ENCODE measurements around the gene SDK2. TPM values are rescaled to one million over a fixed set of nuclear protein-coding genes. Genes with fewer than 3 reads are reported as not detected.

SDK2 gene
- total and polyA plus RNA-seq, 2 of the 4 experiments (the other 2 are of a cell fraction), result under 0.01 to 0.03 TPM

- Histone ChIP-seq H3K4me3 (ENCODE audit: insufficient read depth, low read depth, low read length) (no peak overlapping the region), H2BK120ac (ENCODE audit: low read depth, low read length) (peak overlapping the region; percentile 94), H3K4me1 (ENCODE audit: control insufficient read depth, insufficient read depth, low read length) (peaks cover 38% of the 10 kb centered on the region), H3K18ac (ENCODE audit: low read depth, low read length) (peak overlapping the region; percentile 0; the same call in 1 of the 2 replicates), H3K9me3 (ENCODE audit: control insufficient read depth, insufficient read depth, low read length) (no peaks in the 10 kb centered on the region), H3K9ac (ENCODE audit: low read depth, low read length) (peak overlapping the region; percentile 15), H3K9me1 (ENCODE audit: insufficient read depth, low read length) (peaks cover 29% of the 10 kb centered on the region), H3K36me3 (ENCODE audit: control insufficient read depth, insufficient read depth, low read length) (no peaks in the 10 kb centered on the region), H2BK15ac (ENCODE audit: low read depth, low read length) (peak overlapping the region; percentile 91; the same call in 2 of the 3 replicates), H2BK20ac (ENCODE audit: low read depth, low read length) (peak overlapping the region; percentile 77; the same call in 1 of the 2 replicates), H3K27ac (ENCODE audit: insufficient read depth, low read length) (peak overlapping the region; percentile 64; the same call in 1 of the 2 replicates), H3K79me1 (ENCODE audit: low read depth in 1 of 2, low read length in 2 of 2) (peaks cover 0 to 19% of the 10 kb centered on the region in 2 experiments; a peak in 1 of 4 replicates), H4K8ac (ENCODE audit: low read depth in 2 of 2, low read length in 2 of 2) (peak overlapping the region; percentile 83 to 92; a peak in 3 of 4 replicates), H4K5ac (ENCODE audit: low read depth, low read length) (peak overlapping the region; percentile 43), H2BK5ac (ENCODE audit: low read depth, low read length, poor library complexity, severe bottlenecking) (peak overlapping the region; percentile 54), H3K4me2 (ENCODE audit: low read depth, low read length) (no peak overlapping the region), H3K27me3 (ENCODE audit: control insufficient read depth, insufficient read depth, low read length) (no peaks in the 10 kb centered on the region), H4K20me1 (ENCODE audit: insufficient read depth, low read length) (no peaks in the 10 kb centered on the region), H4K91ac (ENCODE audit: insufficient read depth, low read depth, low read length) (peak overlapping the region; percentile 78), H3K56ac (ENCODE audit: extremely low read depth, insufficient read depth, low read length) (peak overlapping the region; percentile 56; the same call in 1 of the 2 replicates), H2AFZ (replicated peaks; ENCODE audit: low read length, poor library complexity) (peak overlapping the region; percentile 70), H3K4ac (ENCODE audit: low read depth, low read length) (peak overlapping the region; percentile 98), H2AK5ac (ENCODE audit: low read depth, low read length) (peak overlapping the region; percentile 87), H2AK9ac (replicated peaks; ENCODE audit: low read depth, low read length, poor library complexity) (peak overlapping the region; percentile 89), H3K23ac (ENCODE audit: low read depth, low read length) (peak overlapping the region; percentile 18), H3K14ac (replicated peaks; ENCODE audit: low read depth, low read length) (peak overlapping the region; percentile 88)
- WGBS, 2 experiments (ENCODE audit: extremely low coverage in 2 of 2, insufficient read length in 1 of 2), result no CpG with 5 or more reads among the region's 4 CpGs
- ATAC-seq (ENCODE audit: low read depth) (no peak), DNase-seq (no peak)
- intact Hi-C loops (cut with micrococcal nuclease) (no loop called here), in situ Hi-C loops (cut with MboI; ENCODE audit: low sequenced_read_pairs) (no loop called here), dilution Hi-C loops (cut with HindIII; ENCODE audit: low sequenced_read_pairs, unreplicated experiment) (no loop called here)
- no TSS peak for BruUV-seq (replicated peaks)
- CTCF ChIA-PET, result interaction anchor here (0.7 kb wide), 1 partner anchor 37 kb away, joined by 3 read pairs; no protein-coding TSS in a partner anchor
- TF ChIP-seq RFX5 (IDR thresholded peaks at IDR 0.05; ENCODE audit: low read depth, low read length) (no peak), POLR2A (IDR thresholded peaks at IDR 0.05; ENCODE audit: low read depth, low read length) (no peak), CEBPB (IDR thresholded peaks at IDR 0.05; ENCODE audit: low read depth, low read length) (no peak), MAFK (IDR thresholded peaks at IDR 0.05; ENCODE audit: low read depth, low read length) (no peak), FOS (IDR thresholded peaks at IDR 0.05; ENCODE audit: low read depth, low read length) (no peak), NFE2L2 (IDR thresholded peaks at IDR 0.05; ENCODE audit: low read depth, low read length) (no peak), CHD1 (IDR thresholded peaks at IDR 0.05; ENCODE audit: low read depth, low read length) (no peak), RAD21 (IDR thresholded peaks at IDR 0.05; ENCODE audit: low read length) (no peak), MXI1 (IDR thresholded peaks at IDR 0.05; ENCODE audit: borderline replicate concordance, low read depth, low read length) (no peak), MAZ (IDR thresholded peaks at IDR 0.05; ENCODE audit: borderline replicate concordance, low read depth, low read length) (no peak), RCOR1 (IDR thresholded peaks at IDR 0.05; ENCODE audit: insufficient replicate concordance, low read length) (no peak), BHLHE40 (IDR thresholded peaks at IDR 0.05; ENCODE audit: low read depth, low read length) (no peak), SMC3 (IDR thresholded peaks at IDR 0.05; ENCODE audit: low read depth, low read length) (no peak), USF2 (IDR thresholded peaks at IDR 0.05; ENCODE audit: low read depth, low read length) (no peak), ELK1 (IDR thresholded peaks at IDR 0.05; ENCODE audit: borderline replicate concordance, low read depth, low read length) (no peak), CTCF (conservative IDR thresholded peaks at IDR 0.05; ENCODE audit: low read depth, low read length) (no peak)
- POLR2A ChIA-PET (ENCODE audit: unreplicated experiment), result no interaction called here
Observed at GRCh38 chr17:73337330-73337710, 306.9 kb downstream of the SDK2 start.
